A172 (cell line): ENCODE results near the gene SPPL3. TPM values are rescaled to one million over a fixed set of nuclear protein-coding genes. Genes with fewer than 3 reads are reported as not detected.

Experiments
- DNase-seq: peaks from one replicate; pipeline ENCODE4 v3.0.0-alpha.2; 2015; ENCODE audit warnings: low spot score
- total RNA-seq: library from RNA; depleted of rRNA; stranded (reverse); fragments of >200 nt; shearing (Covaris generic); gene quantifications from 2 replicates; pipeline ENCODE4 v1.2.3, GENCODE V29; 2014

Gene SPPL3
- total RNA-seq, 1 experiment from 2014 or later, result 4.3 TPM

- no peak for DNase-seq
These were observed 116.3 kb downstream of the SPPL3 start for GRCh38 chr12:120787889-120788288.

- no peak for DNase-seq
These were observed 119.4 kb downstream of the SPPL3 start for GRCh38 chr12:120784804-120785203.

GRCh38 chr12:120783197-120783596, 121.0 kb downstream of the SPPL3 start:
- DNase-seq, result peak; percentile 66

GRCh38 chr12:120775862-120776552, 128.2 kb downstream of the SPPL3 start:
- DNase-seq, result no peak

- DNase-seq, result no peak
These were observed 129.8 kb downstream of the SPPL3 start for GRCh38 chr12:120774169-120774916.

GRCh38 chr12:120771097-120771496, 133.1 kb downstream of the SPPL3 start:
- DNase-seq, result no peak

GRCh38 chr12:120767071-120768024, 136.8 kb downstream of the SPPL3 start:
- DNase-seq, result no peak

GRCh38 chr12:120766566-120766965, 137.6 kb downstream of the SPPL3 start:
- no peak for DNase-seq

GRCh38 chr12:120764816-120765215, 139.3 kb downstream of the SPPL3 start:
- no peak for DNase-seq

GRCh38 chr12:120763250-120763649, 140.9 kb downstream of the SPPL3 start:
- no peak for DNase-seq

GRCh38 chr12:120762086-120762485, 142.1 kb downstream of the SPPL3 start:
- no peak for DNase-seq

- DNase-seq, result no peak
These were observed 142.6 kb downstream of the SPPL3 start for GRCh38 chr12:120761519-120761934.

- DNase-seq, result no peak
These were observed 143.6 kb downstream of the SPPL3 start for GRCh38 chr12:120760349-120761254.

GRCh38 chr12:120759591-120760348, 144.4 kb downstream of the SPPL3 start:
- DNase-seq, result no peak

GRCh38 chr12:120758798-120759590, 145.2 kb downstream of the SPPL3 start:
- no peak for DNase-seq

- no peak for DNase-seq
These were observed 146.2 kb downstream of the SPPL3 start for GRCh38 chr12:120757949-120758348.

GRCh38 chr12:120757226-120757742, 146.9 kb downstream of the SPPL3 start:
- no peak for DNase-seq

GRCh38 chr12:120755269-120755668, 148.9 kb downstream of the SPPL3 start:
- DNase-seq, result no peak

GRCh38 chr12:120754792-120755191, 149.4 kb downstream of the SPPL3 start:
- no peak for DNase-seq
